HG03571 (cell line): ENCODE data around the gene JAML.

Source experiments
- ATAC-seq: cut with Tn5 transposase; IDR thresholded peaks from one replicate; pipeline ENCODE4 v1.9.1; 2021; ENCODE audit not compliant: unreplicated experiment

The JAML gene

DNA sequence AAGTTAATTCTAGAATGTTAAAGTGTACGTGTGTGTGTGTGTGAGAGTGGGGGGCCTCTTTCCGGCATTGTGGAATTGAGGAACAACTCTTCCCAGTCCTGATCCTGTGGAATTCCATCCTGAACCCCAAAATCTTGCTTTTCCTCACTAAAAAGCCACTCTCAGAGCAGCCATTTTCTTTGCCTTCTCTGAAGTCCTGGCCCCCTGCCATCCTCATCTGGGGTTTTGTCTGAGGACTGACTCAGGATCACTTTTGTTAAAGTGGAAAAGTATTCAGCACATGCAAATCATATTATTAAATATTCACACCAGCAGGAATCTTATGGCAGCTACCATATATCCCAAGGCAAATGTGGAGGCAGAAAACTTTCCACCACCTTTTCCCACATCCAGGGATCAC is 76.0 kb downstream of the JAML start:
- no peak for ATAC-seq

DNA sequence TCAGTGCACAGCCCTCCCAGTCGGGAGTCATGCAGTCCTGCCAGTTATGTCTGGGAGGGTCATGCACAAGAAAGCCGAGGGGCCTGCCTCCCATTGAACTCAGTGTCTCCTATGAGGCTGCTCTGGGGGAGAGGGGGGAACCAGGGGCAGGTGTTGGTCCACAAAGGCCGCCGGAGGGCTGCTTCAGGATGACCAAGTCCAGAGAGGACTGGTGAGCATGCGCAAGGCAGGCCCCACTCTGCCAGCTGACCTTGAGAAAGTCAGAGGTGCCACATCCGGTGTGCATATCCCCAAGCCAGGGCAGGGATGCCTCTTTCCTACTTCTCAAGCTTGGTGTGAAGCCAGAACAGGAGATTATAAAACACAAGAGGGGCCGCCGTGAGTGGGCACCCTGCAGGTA is 76.6 kb downstream of the JAML start:
- no peak for ATAC-seq

DNA sequence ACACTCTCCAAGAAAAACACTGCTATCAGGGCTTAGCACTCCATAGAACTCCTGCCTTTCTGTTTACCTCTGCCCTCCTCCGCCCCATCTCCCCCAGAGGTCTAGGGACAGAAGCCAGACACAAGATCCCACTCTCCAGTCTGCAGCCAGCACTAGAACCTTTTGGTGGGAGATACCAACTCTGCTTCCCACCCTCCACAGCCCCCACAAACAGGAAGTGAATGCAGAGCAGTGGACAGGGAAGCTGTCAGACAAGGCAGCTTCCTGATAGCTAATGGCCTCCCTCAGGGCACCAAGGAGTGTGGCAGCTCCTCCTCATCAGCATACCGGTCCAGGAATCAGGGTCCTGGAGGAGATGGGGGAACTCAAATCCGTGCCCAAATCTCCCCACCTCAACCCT is 77.3 kb downstream of the JAML start:
- no peak for ATAC-seq

DNA sequence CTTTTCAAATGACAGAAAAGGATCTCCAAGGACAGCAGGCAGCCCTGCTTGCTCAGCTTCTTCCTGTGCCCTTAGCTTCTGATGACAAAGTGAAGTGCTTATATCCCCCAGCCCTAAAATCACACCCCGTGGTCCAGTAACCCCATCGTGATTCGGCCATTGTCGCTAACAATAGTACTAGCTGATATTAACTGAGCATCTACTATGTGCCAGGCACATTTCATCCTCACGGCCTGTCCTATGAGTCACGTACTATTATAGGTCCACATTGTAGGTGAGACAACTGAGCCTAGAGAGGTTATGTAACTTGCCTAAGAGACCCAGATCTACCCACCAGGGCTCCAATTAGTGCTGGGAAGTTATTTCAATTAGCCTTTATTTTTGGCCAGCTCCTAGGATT is 78.3 kb downstream of the JAML start:
- no peak for ATAC-seq

DNA sequence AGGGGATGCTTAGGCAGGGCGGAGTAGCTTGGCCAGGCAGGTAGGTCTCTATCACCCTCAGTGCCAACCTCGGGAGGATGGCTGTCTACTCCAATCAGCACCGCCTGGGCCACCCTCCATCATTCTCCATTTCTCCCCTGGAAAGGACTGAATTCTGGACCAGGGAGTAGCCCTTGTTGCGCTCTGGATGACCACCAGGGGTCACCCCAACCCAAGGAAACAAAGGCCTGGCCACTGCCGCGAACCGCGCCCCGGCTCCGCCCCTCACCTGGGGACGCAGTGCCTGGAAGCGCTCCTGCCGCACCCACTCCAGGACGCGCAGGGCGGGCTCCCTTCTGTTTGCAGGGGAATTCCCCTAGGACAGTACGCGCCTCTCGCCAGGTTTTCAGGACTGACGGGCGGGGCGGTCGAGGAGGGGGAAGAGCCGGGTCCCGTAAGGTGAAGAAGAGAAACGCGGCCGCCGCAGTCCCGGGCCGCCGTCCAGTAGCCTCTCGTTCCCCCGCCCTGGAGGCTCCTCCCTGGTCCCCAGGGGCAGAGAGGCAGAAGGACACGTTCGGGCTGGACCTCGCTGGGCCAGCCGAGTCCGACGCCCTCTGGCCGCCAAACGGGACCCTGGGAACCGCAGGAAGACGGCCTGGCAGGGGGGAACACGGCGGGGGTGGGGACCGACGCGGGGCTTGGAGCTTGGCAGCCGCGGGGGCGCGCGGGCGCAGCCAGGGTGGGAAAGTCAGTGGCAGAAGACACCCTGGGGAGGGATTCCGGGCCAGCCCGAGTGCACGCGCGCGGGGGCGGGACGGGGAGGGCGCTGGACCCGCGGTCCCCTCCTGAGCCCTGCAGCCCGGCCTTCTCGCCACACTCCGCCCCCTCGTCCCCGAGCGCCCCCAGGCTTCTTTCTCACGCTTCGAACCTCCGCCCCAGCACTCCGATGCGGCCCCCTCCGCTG is 79.3 kb downstream of the JAML start:
- peak; percentile 65 for ATAC-seq

DNA sequence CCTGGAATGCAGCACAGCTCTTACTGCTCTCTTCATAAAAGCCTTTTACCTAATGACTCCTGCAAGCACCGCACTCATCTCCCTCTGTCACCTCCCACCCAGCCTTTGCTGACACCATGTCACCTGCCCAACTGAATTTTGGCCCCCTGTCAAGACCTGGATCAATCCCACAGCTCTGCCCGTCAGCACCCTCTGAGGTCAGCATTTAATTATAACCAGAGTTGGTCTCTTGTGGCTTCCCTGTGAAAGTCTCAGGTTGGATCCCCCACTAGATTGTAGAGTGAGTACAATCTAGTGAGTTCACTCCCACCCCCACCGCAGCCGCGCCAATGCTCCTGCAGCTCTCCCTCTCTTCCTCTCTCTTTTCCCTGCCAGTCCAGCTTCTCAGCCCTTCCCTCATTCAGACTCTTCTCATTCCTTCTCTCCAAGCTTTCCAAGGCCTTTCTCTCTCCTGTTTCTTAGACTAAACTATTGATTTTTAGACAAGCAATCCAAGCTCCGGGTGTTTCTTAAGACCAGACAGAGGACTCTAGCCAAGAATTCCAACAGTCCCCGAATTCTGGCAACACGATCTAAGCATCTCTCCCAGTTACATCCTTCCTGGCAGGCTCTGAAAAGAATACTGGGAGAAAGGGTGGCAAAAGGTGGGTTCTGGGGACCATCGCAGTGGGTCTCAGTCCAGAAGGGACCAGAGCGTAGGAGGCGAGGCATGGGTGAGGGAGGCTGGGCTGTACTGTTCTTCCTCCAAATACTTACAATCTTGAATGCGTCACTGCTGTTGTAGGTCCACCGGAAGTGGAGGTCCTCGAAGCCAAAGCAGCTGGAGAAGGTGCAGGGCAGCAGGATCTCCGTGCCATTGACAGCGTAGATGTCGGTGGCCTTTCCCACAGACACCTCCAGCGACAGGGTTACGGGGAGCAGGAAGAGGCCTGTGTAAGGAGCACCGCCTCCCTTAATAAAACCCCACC is 80.2 kb downstream of the JAML start:
- ATAC-seq: no peak
